HG03280 (cell line): ENCODE measurements around the gene PATE3.

Experiments
- ATAC-seq: cut with Tn5 transposase; IDR thresholded peaks from one replicate; pipeline ENCODE4 v1.9.1; 2021; ENCODE audit warnings: mild to moderate bottlenecking, moderate library complexity; ENCODE audit not compliant: unreplicated experiment

Gene PATE3

DNA sequence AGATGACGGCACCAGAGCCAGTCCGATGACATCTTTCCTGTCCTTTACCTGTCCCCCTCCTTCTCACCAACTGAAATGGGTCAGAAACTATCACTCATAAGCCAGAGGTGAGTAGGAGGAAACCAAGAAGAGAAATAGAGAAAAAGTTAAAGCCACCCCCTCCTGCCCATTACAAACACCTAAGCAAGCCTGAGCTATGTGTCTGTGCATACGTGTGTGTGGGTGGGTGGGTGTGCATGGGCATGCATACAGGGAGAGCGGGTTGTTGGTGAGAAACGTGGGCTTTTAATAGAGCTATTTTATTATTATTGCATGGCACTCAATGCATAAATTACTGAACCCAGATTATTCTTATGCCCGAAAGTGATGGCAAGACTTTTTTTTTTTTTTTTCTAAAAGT is 47.8 kb downstream of the PATE3 start:
- no peak for ATAC-seq
